OCI-LY3 (cell line): ENCODE measurements around the gene CHTF18.
A peak's percentile ranks its signal among the peaks of the same experiment; 100 is the strongest.

Experiments
- H2AFZ ChIP-seq: fragments of 200-600, 300-600 bp; shearing (Covaris generic); 2 replicates; pipeline ENCODE4 v1.6.0; 2014; ENCODE audit warnings: antibody characterized with exemption, low read depth, low read length
- H3K27ac ChIP-seq: fragments of 200-600, 300-600 bp; sonication (generic); 2 replicates; pipeline ENCODE4 v1.5.1; 2014; ENCODE audit warnings: mild to moderate bottlenecking, low read length, moderate library complexity, mixed read lengths
- H3K27me3 ChIP-seq: fragments of 200-600, 300-600 bp; sonication (generic); 2 replicates; pipeline ENCODE4 v1.6.1; 2014; ENCODE audit warnings: low read depth, low read length, mixed read lengths
- H3K36me3 ChIP-seq: fragments of 200-600, 300-600 bp; sonication (generic); replicated peaks from 2 replicates; pipeline ENCODE3; 2014; ENCODE audit warnings: low read depth, low read length, mixed read lengths
- H3K4me1 ChIP-seq: fragments of 300-600, 200-600 bp; sonication (generic); 2 replicates; pipeline ENCODE4 v1.6.1; 2014; ENCODE audit warnings: low read length, mixed read lengths
- H3K4me2 ChIP-seq: fragments of 200-600, 300-600 bp; sonication (generic); 2 replicates; pipeline ENCODE4 v1.6.1; 2014; ENCODE audit warnings: low read length, mixed read lengths
- H3K4me3 ChIP-seq: fragments of 300-600, 200-600 bp; sonication (generic); 2 replicates; pipeline ENCODE4 v1.5.1; 2014; ENCODE audit warnings: antibody characterized with exemption, mild to moderate bottlenecking, low read length, moderate library complexity
- H3K79me2 ChIP-seq: fragments of 300-600, 200-600 bp; shearing (Covaris generic); 2 replicates; pipeline ENCODE4 v1.6.1; 2014; ENCODE audit warnings: mild to moderate bottlenecking, low read length, mixed read lengths
- H3K9ac ChIP-seq: fragments of 300-600, 200-600 bp; shearing (Covaris generic); 2 replicates; pipeline ENCODE4 v1.6.0; 2014; ENCODE audit warnings: mild to moderate bottlenecking, low read length, moderate library complexity
- H3K9me3 ChIP-seq: fragments of 200-600, 300-600 bp; shearing (Covaris generic); 2 replicates; pipeline ENCODE4 v1.6.1; 2014; ENCODE audit warnings: low read length, mixed read lengths; ENCODE audit not compliant: insufficient read depth
- H4K20me1 ChIP-seq: fragments of 200-600, 300-600 bp; sonication (generic); 2 replicates; pipeline ENCODE4 v1.6.1; 2016; ENCODE audit warnings: low read length, mixed read lengths; ENCODE audit not compliant: insufficient read depth
- CTCF ChIP-seq: fragments of 200-600, 300-600 bp; sonication (generic); IDR thresholded peaks from 2 replicates; pipeline ENCODE4 v1.5.1; 2014; ENCODE audit warnings: antibody characterized with exemption, low read length, low read depth
- EZH2phosphoT487 ChIP-seq: fragments of 200-600 bp; shearing (Covaris generic); IDR thresholded peaks from 2 replicates; pipeline ENCODE4 v1.6.1; 2018; ENCODE audit warnings: antibody characterized with exemption, mixed run types, low read depth

CHTF18 gene

GRCh38 chr16:788399-789126 lies at the start of gene CHTF18:
Gene CHTF18 (plus strand): TSS chr16:788620. CDS start chr16:788685, 65 bp downstream.
- Histone ChIP-seq H3K4me2 (peak within 1 kb of the TSS; percentile 89), H3K79me2 (peaks cover 25% of the 10 kb centered on the region), H3K27ac (peak within 1 kb of the TSS; percentile 16; the same call in 1 of the 2 replicates), H2AFZ (peak within 1 kb of the TSS; percentile 89; the same call in 1 of the 2 replicates), H3K27me3 (no peaks in the 10 kb centered on the region), H3K9ac (peak within 1 kb of the TSS; percentile 87), H3K9me3 (no peaks in the 10 kb centered on the region), H3K4me3 (peak within 1 kb of the TSS; percentile 99), H3K36me3 (peaks cover 8% of the 10 kb centered on the region), H4K20me1 (no peaks in the 10 kb centered on the region), H3K4me1 (peaks cover 12% of the 10 kb centered on the region)
- TF ChIP-seq EZH2phosphoT487 = no peak
- no peak for TF ChIP-seq CTCF

GRCh38 chr16:739560-740458 lies 48.6 kb upstream of the CHTF18 start:
- H3K36me3 ChIP-seq = peaks cover 11% of the 10 kb centered on the region
- H4K20me1 ChIP-seq = no peaks in the 10 kb centered on the region
- no peak overlapping the region for H3K27ac ChIP-seq
- peak overlapping the region; percentile 93 for H3K4me2 ChIP-seq
- H2AFZ ChIP-seq = no peak overlapping the region
- H3K4me1 ChIP-seq = peaks cover 30% of the 10 kb centered on the region
- no peak for TF ChIP-seq EZH2phosphoT487
- no peak for TF ChIP-seq CTCF
- H3K9me3 ChIP-seq = no peaks in the 10 kb centered on the region
- H3K27me3 ChIP-seq = no peaks in the 10 kb centered on the region
- peak overlapping the region; percentile 82 for H3K9ac ChIP-seq
- H3K4me3 ChIP-seq = peak overlapping the region; percentile 80
- H3K79me2 ChIP-seq = peaks cover 8% of the 10 kb centered on the region; the same call in 1 of the 2 replicates

GRCh38 chr16:740459-740763 lies 48.0 kb upstream of the CHTF18 start:
- TF ChIP-seq EZH2phosphoT487 (no peak), CTCF (no peak)
- Histone ChIP-seq H3K79me2 (peaks cover 8% of the 10 kb centered on the region; the same call in 1 of the 2 replicates), H3K9me3 (no peaks in the 10 kb centered on the region), H3K4me1 (peaks cover 27% of the 10 kb centered on the region), H3K27me3 (no peaks in the 10 kb centered on the region), H3K9ac (peak overlapping the region; percentile 82), H3K4me2 (peak overlapping the region; percentile 93), H2AFZ (0 out of 2 replicates have a peak overlapping the region, but pooled peaks have one; percentile 9), H3K4me3 (peak overlapping the region; percentile 80), H3K27ac (peak overlapping the region; percentile 15; the same call in 1 of the 2 replicates), H4K20me1 (no peaks in the 10 kb centered on the region), H3K36me3 (peaks cover 8% of the 10 kb centered on the region)
